OCI-LY7 (cell line): ENCODE data around the gene CBFB. TPM values are rescaled to one million over a fixed set of nuclear protein-coding genes. Genes with fewer than 3 reads are reported as not detected.

Experiments used
- BruUV-seq: library from RNA; stranded (reverse); fragments of 400-500 nt; replicated peaks from 2 replicates; lab custom pipeline; 2021; lab: Mats Ljungman, UMichigan
- CTCF ChIA-PET: fragments of 300-600 bp; sonication (Branson Sonifier 250); formaldehyde crosslinking; loops from one replicate; lab custom pipeline; 2022; ENCODE audit warnings: antibody characterized with exemption; ENCODE audit not compliant: unreplicated experiment; lab: Charles Lee
- POLR2A ChIA-PET: fragments of 300-600 bp; sonication (Branson Sonifier 250); formaldehyde crosslinking; loops from one replicate; lab custom pipeline; 2022; ENCODE audit warnings: antibody characterized with exemption; lab: Charles Lee
- DNase-seq: peaks from one replicate; pipeline ENCODE4 v3.0.0-alpha.2; 2015; ENCODE audit warnings: low spot score
- H2AFZ ChIP-seq: fragments of 200-600 bp; sonication (generic), shearing (Covaris generic); 2 replicates; pipeline ENCODE4 v1.6.1; 2014; ENCODE audit warnings: mild to moderate bottlenecking, antibody characterized with exemption, low read length, moderate library complexity
- H3K27ac ChIP-seq: fragments of 200-600 bp; sonication (generic); 2 replicates; pipeline ENCODE4 v1.5.1; 2014; ENCODE audit warnings: mixed run types, low read depth, mild to moderate bottlenecking, moderate library complexity, low read length, inconsistent platforms; ENCODE audit not compliant: poor library complexity, severe bottlenecking
- H3K36me3 ChIP-seq: fragments of 200-600 bp; sonication (generic); 2 replicates; pipeline ENCODE4 v1.6.1; 2014; ENCODE audit warnings: mild to moderate bottlenecking, antibody characterized with exemption, low read length, moderate library complexity, mixed read lengths; ENCODE audit not compliant: insufficient read depth
- H3K4me1 ChIP-seq: fragments of 200-600 bp; sonication (generic); 2 replicates; pipeline ENCODE4 v1.5.1; 2014; ENCODE audit warnings: mild to moderate bottlenecking, low read length; ENCODE audit not compliant: insufficient read depth, poor library complexity, severe bottlenecking
- H3K4me2 ChIP-seq: fragments of 200-600 bp; sonication (generic); 2 replicates; pipeline ENCODE4 v1.6.1; 2014; ENCODE audit warnings: mild to moderate bottlenecking, low read length
- H3K4me3 ChIP-seq: fragments of 200-600 bp; sonication (generic); 2 replicates; pipeline ENCODE4 v1.5.1; 2014; ENCODE audit warnings: mild to moderate bottlenecking, low read depth, low read length; ENCODE audit not compliant: poor library complexity, severe bottlenecking
- H3K79me2 ChIP-seq: fragments of 200-600 bp; sonication (generic); 2 replicates; pipeline ENCODE4 v1.6.1; 2016; ENCODE audit warnings: low read depth, mild to moderate bottlenecking, low read length, moderate library complexity, mixed read lengths; ENCODE audit not compliant: insufficient read depth
- H3K9me2 ChIP-seq: fragments of 200-600 bp; sonication (generic); 2 replicates; pipeline ENCODE4 v1.6.1; 2016; ENCODE audit warnings: mild to moderate bottlenecking, low read length, mixed read lengths; ENCODE audit not compliant: insufficient read depth
- H3K9me3 ChIP-seq: fragments of 200-600 bp; sonication (generic); 2 replicates; pipeline ENCODE4 v1.6.1; 2014; ENCODE audit warnings: mild to moderate bottlenecking, mixed run types, low read length, mixed read lengths
- H4K20me1 ChIP-seq: fragments of 200-600 bp; sonication (generic); 2 replicates; pipeline ENCODE4 v1.6.1; 2014; ENCODE audit warnings: mild to moderate bottlenecking, antibody characterized with exemption, low read length, moderate library complexity, mixed read lengths; ENCODE audit not compliant: insufficient read depth
- EZH2phosphoT487 ChIP-seq: fragments of 200-600 bp; sonication (generic); IDR thresholded peaks from 2 replicates; pipeline ENCODE4 v1.6.1; 2018; ENCODE audit warnings: low read depth, borderline replicate concordance, mild to moderate bottlenecking, mixed run types, antibody characterized with exemption, low read length, moderate library complexity, mixed read lengths
- intact Hi-C: fragments of 100-400 bp; cut with micrococcal nuclease; formaldehyde crosslinking; loops from one replicate; pipeline ENCODE4 v1.10.0; 2022; ENCODE audit not compliant: unreplicated experiment
- total RNA-seq, 2 experiments: library from RNA; depleted of rRNA in 1 of 2; stranded (reverse); fragments of >200 nt in 1 of 2; shearing (Covaris generic) in 1 of 2; gene quantifications; 2 replicates each; pipeline ENCODE4 v1.2.3, GENCODE V29; 2014 to 2022
- TF ChIP-seq, protein P1 (sequence below): fragments of 200-600 bp; sonication (generic); conservative IDR thresholded peaks from 2 replicates; pipeline ENCODE4 v1.5.1; 2014; ENCODE audit warnings: mild to moderate bottlenecking, antibody characterized with exemption, low read length, moderate library complexity, mixed read lengths

CBFB gene
- total RNA-seq, 2 experiments from 2014 or later: 93.5 to 151 TPM

DNA sequence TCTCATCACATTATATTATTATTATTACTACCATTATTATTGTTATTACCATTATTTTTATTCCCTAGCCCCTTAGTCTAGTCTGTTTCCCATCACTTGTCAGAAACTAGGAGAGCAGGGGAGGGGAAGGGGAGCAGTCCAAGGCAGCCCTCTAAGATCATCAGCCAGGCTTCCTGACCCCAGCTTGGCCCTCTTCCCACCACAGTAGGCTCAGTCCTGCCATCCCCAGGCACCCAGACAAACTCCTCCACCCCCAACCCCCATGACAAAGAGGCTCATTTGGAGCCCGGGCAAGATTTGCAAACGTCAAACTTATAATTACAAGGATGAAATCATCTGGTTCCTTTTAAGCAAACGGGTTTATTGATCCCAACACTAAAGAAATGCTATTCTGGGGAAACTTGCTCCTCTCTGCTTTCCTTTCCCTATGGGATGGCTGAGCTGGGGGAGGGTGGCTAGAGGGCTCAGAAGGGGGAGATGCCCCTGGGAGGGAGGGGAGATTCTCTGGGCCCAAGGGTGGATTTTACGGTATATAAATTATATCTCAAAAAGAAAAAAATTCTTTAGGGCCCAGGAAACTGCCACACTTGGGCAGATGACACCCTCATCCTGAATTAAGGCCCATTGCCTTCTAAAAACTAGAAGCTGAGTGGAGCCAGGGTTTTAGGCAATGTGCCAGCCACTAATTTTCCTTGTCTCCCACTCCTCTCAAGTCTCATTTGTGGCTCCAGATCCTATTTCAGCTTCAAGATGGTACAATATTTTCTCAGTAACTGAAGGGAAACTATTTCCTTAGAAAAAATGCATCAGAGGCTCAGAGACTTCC, 4.4 kb upstream of the CBFB start:
- no peak overlapping the region for H3K4me2 ChIP-seq
- H2AFZ ChIP-seq: no peak overlapping the region
- no peak for DNase-seq
- H3K4me1 ChIP-seq: peaks cover 20% of the 10 kb centered on the region
- no peaks in the 10 kb centered on the region for H3K79me2 ChIP-seq
- H3K9me3 ChIP-seq: no peaks in the 10 kb centered on the region
- H3K27ac ChIP-seq: no peak overlapping the region
- CTCF ChIA-PET: no interaction called here
- H4K20me1 ChIP-seq: no peaks in the 10 kb centered on the region
- POLR2A ChIA-PET: no interaction called here
- no TSS peak for BruUV-seq
- H3K4me3 ChIP-seq: no peak overlapping the region
- H3K9me2 ChIP-seq: no peaks in the 10 kb centered on the region
- intact Hi-C loops: no loop called here
- H3K36me3 ChIP-seq: no peaks in the 10 kb centered on the region
- TF ChIP-seq EZH2phosphoT487: no peak
- TF ChIP-seq, protein P1, sequence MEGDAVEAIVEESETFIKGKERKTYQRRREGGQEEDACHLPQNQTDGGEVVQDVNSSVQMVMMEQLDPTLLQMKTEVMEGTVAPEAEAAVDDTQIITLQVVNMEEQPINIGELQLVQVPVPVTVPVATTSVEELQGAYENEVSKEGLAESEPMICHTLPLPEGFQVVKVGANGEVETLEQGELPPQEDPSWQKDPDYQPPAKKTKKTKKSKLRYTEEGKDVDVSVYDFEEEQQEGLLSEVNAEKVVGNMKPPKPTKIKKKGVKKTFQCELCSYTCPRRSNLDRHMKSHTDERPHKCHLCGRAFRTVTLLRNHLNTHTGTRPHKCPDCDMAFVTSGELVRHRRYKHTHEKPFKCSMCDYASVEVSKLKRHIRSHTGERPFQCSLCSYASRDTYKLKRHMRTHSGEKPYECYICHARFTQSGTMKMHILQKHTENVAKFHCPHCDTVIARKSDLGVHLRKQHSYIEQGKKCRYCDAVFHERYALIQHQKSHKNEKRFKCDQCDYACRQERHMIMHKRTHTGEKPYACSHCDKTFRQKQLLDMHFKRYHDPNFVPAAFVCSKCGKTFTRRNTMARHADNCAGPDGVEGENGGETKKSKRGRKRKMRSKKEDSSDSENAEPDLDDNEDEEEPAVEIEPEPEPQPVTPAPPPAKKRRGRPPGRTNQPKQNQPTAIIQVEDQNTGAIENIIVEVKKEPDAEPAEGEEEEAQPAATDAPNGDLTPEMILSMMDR: no peak

DNA sequence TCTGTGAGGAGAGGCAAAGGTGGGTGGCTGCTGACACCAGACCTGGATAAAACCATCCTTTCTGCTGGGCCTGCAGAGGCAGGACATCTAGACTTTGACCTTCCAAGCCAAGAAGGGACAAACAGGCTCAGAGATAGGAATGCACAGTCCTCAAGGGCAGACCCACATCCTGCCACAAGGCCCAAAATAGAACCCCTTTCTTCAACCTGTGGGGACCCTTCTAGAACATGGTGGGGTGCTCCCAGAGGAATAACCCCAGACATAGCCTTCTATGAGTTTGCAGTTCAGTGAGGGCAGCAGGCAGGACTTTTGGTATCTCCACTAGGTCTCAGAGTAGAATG, 3.8 kb upstream of the CBFB start:
- H3K9me3 ChIP-seq: no peaks in the 10 kb centered on the region
- intact Hi-C loops: no loop called here
- H3K9me2 ChIP-seq: no peaks in the 10 kb centered on the region
- H3K27ac ChIP-seq: no peak overlapping the region
- POLR2A ChIA-PET: no interaction called here
- no peak overlapping the region for H2AFZ ChIP-seq
- BruUV-seq: no TSS peak
- no peak for DNase-seq
- H4K20me1 ChIP-seq: peaks cover 2% of the 10 kb centered on the region; the same call in 1 of the 2 replicates
- peaks cover 2% of the 10 kb centered on the region; the same call in 1 of the 2 replicates for H3K36me3 ChIP-seq
- CTCF ChIA-PET: no interaction called here
- peaks cover 20% of the 10 kb centered on the region for H3K4me1 ChIP-seq
- no peak overlapping the region for H3K4me2 ChIP-seq
- no peak for TF ChIP-seq EZH2phosphoT487
- TF ChIP-seq, protein P1: no peak
- H3K4me3 ChIP-seq: no peak overlapping the region
- H3K79me2 ChIP-seq: peaks cover 4% of the 10 kb centered on the region; the same call in 1 of the 2 replicates

DNA sequence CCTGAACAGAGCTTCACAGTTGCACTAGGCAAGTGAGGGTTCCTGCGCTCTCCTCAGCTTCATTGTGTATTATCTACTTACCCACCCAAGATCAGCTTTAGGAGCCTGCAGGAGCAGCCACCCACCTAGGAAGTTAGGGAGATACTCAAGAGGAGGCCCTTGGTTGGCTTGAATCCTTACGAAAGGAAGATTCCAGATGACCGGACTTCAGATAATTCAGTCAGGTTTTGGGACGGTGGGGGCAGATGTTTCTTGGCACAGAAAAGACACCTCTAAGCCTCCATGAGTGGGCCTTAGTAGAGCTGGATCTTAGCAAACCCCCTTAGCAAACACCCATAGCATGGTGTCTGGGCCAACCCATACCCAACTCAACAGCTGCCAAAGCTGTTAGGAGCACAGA, 2.4 kb upstream of the CBFB start:
- intact Hi-C loops: no loop called here
- Histone ChIP-seq H3K79me2 (peaks cover 18% of the 10 kb centered on the region; the same call in 1 of the 2 replicates), H3K9me2 (no peaks in the 10 kb centered on the region), H3K27ac (no peak overlapping the region), H3K9me3 (no peaks in the 10 kb centered on the region), H3K4me1 (peaks cover 25% of the 10 kb centered on the region), H4K20me1 (peaks cover 10% of the 10 kb centered on the region; the same call in 1 of the 2 replicates), H2AFZ (no peak overlapping the region), H3K4me3 (no peak overlapping the region), H3K4me2 (no peak overlapping the region), H3K36me3 (peaks cover 16% of the 10 kb centered on the region)
- POLR2A ChIA-PET: interaction anchor here (0.5 to 0.9 kb wide), 2 partner anchors 11 to 72 kb away, joined by 3 read pairs; no protein-coding TSS in a partner anchor
- CTCF ChIA-PET: no interaction called here
- BruUV-seq: no TSS peak
- no peak for DNase-seq
- no peak for TF ChIP-seq EZH2phosphoT487
- TF ChIP-seq, protein P1: no peak
